ENCODE data around the gene COLEC12. TPM values are rescaled to one million over a fixed set of nuclear protein-coding genes. Genes with fewer than 3 reads are reported as not detected.

COLEC12 gene
- total RNA-seq, 4 donors from 2014 or later: 5.1 to 14.5 (median 6.9) TPM

DNA sequence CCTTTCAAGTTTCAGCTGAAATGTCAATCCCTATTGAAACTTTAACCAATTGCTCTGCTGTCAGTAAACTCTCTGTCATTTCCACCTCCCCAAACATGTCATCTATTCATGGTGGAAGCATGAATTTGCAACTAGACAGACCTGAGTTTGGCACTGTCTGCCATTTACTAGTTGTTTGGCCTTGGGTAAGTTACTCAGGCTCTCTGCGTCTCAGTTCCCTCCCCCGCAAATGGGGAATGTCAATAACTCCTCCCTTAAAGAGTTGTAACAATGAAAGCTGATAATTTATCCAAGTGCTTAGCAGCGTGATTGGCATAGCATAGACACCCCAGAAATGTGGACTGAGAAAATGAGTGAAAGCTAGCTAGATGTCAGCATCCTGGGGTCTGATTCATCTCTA is 159.4 kb downstream of the COLEC12 start:
- no peak for TF ChIP-seq POLR2A (IDR thresholded peaks at IDR 0.05)
- TF ChIP-seq, protein P1, sequence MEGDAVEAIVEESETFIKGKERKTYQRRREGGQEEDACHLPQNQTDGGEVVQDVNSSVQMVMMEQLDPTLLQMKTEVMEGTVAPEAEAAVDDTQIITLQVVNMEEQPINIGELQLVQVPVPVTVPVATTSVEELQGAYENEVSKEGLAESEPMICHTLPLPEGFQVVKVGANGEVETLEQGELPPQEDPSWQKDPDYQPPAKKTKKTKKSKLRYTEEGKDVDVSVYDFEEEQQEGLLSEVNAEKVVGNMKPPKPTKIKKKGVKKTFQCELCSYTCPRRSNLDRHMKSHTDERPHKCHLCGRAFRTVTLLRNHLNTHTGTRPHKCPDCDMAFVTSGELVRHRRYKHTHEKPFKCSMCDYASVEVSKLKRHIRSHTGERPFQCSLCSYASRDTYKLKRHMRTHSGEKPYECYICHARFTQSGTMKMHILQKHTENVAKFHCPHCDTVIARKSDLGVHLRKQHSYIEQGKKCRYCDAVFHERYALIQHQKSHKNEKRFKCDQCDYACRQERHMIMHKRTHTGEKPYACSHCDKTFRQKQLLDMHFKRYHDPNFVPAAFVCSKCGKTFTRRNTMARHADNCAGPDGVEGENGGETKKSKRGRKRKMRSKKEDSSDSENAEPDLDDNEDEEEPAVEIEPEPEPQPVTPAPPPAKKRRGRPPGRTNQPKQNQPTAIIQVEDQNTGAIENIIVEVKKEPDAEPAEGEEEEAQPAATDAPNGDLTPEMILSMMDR (IDR thresholded peaks at IDR 0.05): no peak
- no peak for DNase-seq (ENCODE audit: low spot score in 2 of 2)
- H3K4me3 ChIP-seq (ENCODE audit: low read depth, poor library complexity, severe bottlenecking): no peak overlapping the region
- 85 to 92% methylated on average over 3 of the region's 3 CpGs for WGBS, 2 donors
- intact Hi-C loops (cut with DNase I; ENCODE audit: low total_unique reads): no loop called here

DNA sequence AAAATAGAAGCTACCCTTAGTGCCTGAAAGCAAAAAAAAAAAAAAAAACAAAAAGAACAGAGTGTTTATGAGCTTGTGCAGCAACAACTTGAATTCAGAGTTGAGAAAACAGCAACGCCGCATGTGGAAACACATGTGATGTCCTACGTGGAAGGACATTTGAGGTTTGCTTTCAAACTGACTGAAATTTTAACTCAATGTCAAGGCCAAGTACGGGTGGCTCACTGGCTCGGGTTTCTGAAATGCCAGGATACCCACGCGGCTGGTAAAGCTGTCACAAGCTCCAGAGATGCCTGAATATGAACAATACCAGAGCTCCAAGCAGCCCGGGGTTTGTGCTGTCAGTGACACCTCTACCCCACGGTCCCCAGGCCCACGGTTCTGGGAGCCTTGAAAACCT is 160.5 kb downstream of the COLEC12 start:
- 77 to 80% methylated on average over 9 to 10 of the region's 10 CpGs for WGBS, 2 donors
- intact Hi-C loops (cut with DNase I; ENCODE audit: low total_unique reads): no loop called here
- no peak for DNase-seq (ENCODE audit: low spot score in 2 of 2)

DNA sequence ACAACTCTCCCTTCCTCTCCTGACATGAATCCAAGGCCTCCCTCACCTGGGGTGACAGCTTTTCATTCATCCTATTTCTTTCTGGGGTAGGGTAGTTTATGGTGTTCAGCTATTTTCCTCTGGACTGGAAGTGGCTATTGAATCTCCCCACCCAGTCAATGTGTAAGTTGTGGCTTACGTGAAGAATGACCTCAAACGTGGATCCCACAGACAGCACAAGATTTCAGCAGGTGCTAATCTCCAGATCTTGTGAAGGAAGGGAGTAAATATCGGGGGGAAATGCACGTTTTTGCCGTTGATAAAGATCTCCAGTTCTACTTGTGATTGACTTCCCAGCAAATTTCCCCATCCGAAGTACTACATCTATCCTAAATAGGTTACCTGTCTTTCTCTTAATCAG is 161.3 kb downstream of the COLEC12 start:
- TF ChIP-seq POLR2A (IDR thresholded peaks at IDR 0.05): no peak
- TF ChIP-seq, protein P1 (IDR thresholded peaks at IDR 0.05): no peak
- 78 to 81% methylated on average over 6 of the region's 6 CpGs for WGBS, 2 donors
- H3K4me3 ChIP-seq (ENCODE audit: low read depth, poor library complexity, severe bottlenecking): no peak overlapping the region
- intact Hi-C loops (cut with DNase I; ENCODE audit: low total_unique reads): no loop called here
- no peak for DNase-seq (ENCODE audit: low spot score in 2 of 2)

More for the DNA sequence above, 160.5 kb downstream of the COLEC12 start:
- TF ChIP-seq, protein P1 (IDR thresholded peaks at IDR 0.05): no peak
- TF ChIP-seq POLR2A (IDR thresholded peaks at IDR 0.05): no peak
- no peak overlapping the region for H3K4me3 ChIP-seq (ENCODE audit: low read depth, poor library complexity, severe bottlenecking)

DNA sequence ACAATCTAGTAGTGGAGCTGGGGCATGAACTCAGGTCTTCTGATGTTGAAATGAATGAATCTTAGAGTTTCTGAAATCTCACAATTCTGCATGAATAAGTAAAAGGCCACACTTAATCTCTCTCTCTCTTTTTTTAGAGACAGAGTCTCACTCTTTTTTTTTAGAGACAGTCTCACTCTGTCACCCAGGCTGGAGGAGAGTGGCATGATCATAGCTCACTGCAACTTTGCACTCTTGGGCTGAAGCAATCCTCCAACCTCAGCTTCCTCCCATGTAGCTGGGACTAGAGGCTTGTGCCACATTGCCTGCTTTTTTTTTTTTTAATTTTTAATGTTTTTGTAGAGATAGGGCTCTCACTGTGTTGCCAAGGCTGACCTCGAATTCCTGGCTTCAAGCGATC is 163.8 kb downstream of the COLEC12 start:
- no peak overlapping the region for H3K4me3 ChIP-seq (ENCODE audit: low read depth, poor library complexity, severe bottlenecking)
- 78% methylated on average over 2 of the region's 2 CpGs for WGBS, 2 donors
- intact Hi-C loops (cut with DNase I; ENCODE audit: low total_unique reads): no loop called here
- DNase-seq (ENCODE audit: low spot score in 2 of 2): no peak
- TF ChIP-seq POLR2A (IDR thresholded peaks at IDR 0.05): no peak
- TF ChIP-seq, protein P1 (IDR thresholded peaks at IDR 0.05): no peak

DNA sequence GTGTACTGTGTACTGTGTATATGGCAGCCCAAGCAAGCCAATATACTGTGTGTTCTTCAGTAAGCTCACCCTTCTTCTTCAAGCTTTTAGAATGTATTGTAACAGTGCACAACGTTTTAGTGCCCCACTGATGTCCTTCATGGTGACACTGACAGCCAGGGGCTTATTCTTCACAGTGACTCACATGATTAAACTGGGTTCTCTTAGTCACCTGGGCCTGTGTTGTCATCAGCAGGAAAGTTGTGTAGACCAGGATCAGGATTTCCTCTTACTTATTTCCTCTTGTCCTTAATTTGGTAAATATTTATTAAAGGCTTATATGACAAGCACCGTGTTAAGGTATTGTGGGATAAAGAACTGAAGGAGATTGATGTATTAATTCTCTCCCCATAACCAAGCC is 164.8 kb downstream of the COLEC12 start:
- DNase-seq (ENCODE audit: low spot score in 2 of 2): no peak
- intact Hi-C loops (cut with DNase I; ENCODE audit: low total_unique reads): no loop called here
- WGBS, 2 donors: 74 to 77% methylated on average over 2 of the region's 2 CpGs
- H3K4me3 ChIP-seq (ENCODE audit: low read depth, poor library complexity, severe bottlenecking): no peak overlapping the region
- TF ChIP-seq, protein P1 (IDR thresholded peaks at IDR 0.05): no peak
- no peak for TF ChIP-seq POLR2A (IDR thresholded peaks at IDR 0.05)

DNA sequence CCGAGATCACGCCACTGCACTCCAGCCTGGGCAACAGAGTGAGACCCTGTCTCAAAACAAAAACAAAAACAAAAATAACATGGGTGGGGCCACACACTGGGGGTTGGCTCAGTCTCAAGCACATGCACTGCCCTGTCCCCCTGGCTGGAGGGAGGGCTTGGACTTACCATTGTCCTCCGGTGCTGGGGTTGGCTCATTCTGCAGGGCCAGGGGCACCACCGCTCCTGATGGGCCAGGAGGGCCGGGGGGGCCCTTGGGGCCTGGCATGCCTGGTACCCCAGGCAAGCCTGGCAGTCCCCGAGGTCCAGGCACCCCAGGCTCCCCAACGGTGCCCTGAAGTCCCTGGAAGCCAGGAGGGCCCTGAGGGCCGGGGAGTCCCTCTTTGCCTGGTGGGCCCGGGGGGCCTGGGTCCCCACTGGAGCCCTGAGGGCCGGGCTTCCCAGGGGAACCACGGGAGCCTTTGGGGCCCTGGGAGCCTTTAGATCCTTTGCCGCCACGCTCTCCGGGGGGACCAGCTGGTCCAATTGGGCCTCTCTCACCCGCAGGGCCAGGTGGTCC is 165.8 kb downstream of the COLEC12 start:
- DNase-seq (ENCODE audit: low spot score in 2 of 2): no peak
- no peak overlapping the region for H3K4me3 ChIP-seq (ENCODE audit: low read depth, poor library complexity, severe bottlenecking)
- intact Hi-C loops (cut with DNase I; ENCODE audit: low total_unique reads): no loop called here
- 93 to 94% methylated on average over 11 to 14 of the region's 15 CpGs for WGBS, 2 donors
- no peak for TF ChIP-seq POLR2A (IDR thresholded peaks at IDR 0.05)
- TF ChIP-seq, protein P1 (IDR thresholded peaks at IDR 0.05): no peak

Measured in lower leg skin (tissue), 4 donors.